Vagina (tissue), 2 donors: Measurements from ENCODE around the gene LDHA. TPM values are rescaled to one million over a fixed set of nuclear protein-coding genes. Genes with fewer than 3 reads are reported as not detected.

ENCODE experiments used
- DNase-seq, 2 donors: peaks; one replicate each; pipeline ENCODE4 v3.0.0-alpha.2; 2017; ENCODE audit errors: extremely low spot score in 2 of 2
- H3K27ac ChIP-seq: fragments of 200-600 bp; sonication (generic); one replicate; pipeline ENCODE4 v1.5.1; 2019
- H3K27me3 ChIP-seq: fragments of 200-600 bp; sonication (generic); one replicate; pipeline ENCODE4 v1.5.1; 2019
- H3K36me3 ChIP-seq, 2 donors: fragments of 200-600 bp; sonication (generic); one replicate each; pipeline ENCODE4 v1.5.1; 2017 to 2019
- H3K4me1 ChIP-seq: fragments of 200-600 bp; sonication (generic); one replicate; pipeline ENCODE4 v1.5.1; 2019
- H3K4me3 ChIP-seq, 2 donors: fragments of 200-600 bp; sonication (generic); 1 replicate in 1 of 2; 2 replicates in 1 of 2; pipeline ENCODE4 v1.5.1; 2016 to 2019
- H3K9me3 ChIP-seq: fragments of 200-600 bp; sonication (generic); one replicate; pipeline ENCODE4 v1.5.1; 2019
- CTCF ChIP-seq, 3 experiments: fragments of 450-650 bp in 2 of 3; fragments of 200-600 bp in 1 of 3; sonication (generic) in 1 of 3; IDR thresholded peaks; one replicate each; pipeline ENCODE4 v1.5.1; 2017 to 2019; ENCODE audit warnings: antibody characterized with exemption in 3 of 3, mild to moderate bottlenecking in 2 of 3, moderate library complexity in 2 of 3
- POLR2A ChIP-seq, 2 donors: fragments of 450-650 bp; IDR thresholded peaks; one replicate each; pipeline ENCODE4 v1.6.1; 2017; ENCODE audit warnings: antibody characterized with exemption in 2 of 2, mild to moderate bottlenecking in 2 of 2, moderate library complexity in 2 of 2
- POLR2AphosphoS5 ChIP-seq, 2 donors: sonication (generic); formaldehyde crosslinking; IDR thresholded peaks; one replicate each; pipeline ENCODE4 v1.9.0; 2017; ENCODE audit warnings: antibody characterized with exemption in 2 of 2, mild to moderate bottlenecking in 2 of 2, low read depth in 1 of 2; ENCODE audit not compliant: insufficient read depth in 1 of 2
- intact Hi-C: fragments of 100-400 bp; cut with DNase I; formaldehyde crosslinking; loops from one replicate; pipeline ENCODE4 v1.15.1; 2023
- total RNA-seq: library from RNA; depleted of rRNA; stranded (reverse); fragments of >200 nt; gene quantifications from one replicate; pipeline ENCODE4 v1.2.3, GENCODE V29; 2016

The LDHA gene
- total RNA-seq, 1 donor from 2014 or later, result 461 TPM

- DNase-seq, result no peak
- no peak overlapping the region for H3K4me3 ChIP-seq
- H3K27ac ChIP-seq, result no peak overlapping the region
- H3K4me1 ChIP-seq, result no peaks in the 10 kb centered on the region
- peaks cover 0 to 17% of the 10 kb centered on the region in 2 donors for H3K36me3 ChIP-seq
- no peaks in the 10 kb centered on the region for H3K27me3 ChIP-seq
- H3K9me3 ChIP-seq, result no peaks in the 10 kb centered on the region
- TF ChIP-seq POLR2AphosphoS5 (IDR thresholded peaks at IDR 0.05; ENCODE audit: insufficient read depth in 1 of 2, low read depth in 1 of 2), result no peak
- no peak for TF ChIP-seq CTCF (IDR thresholded peaks at IDR 0.05)
- TF ChIP-seq POLR2A (IDR thresholded peaks at IDR 0.05), result no peak
- intact Hi-C loops, result no loop called here
Observed at GRCh38 chr11:18369398-18369797, 25.0 kb upstream of the LDHA start.

GRCh38 chr11:18371279-18371678, 23.1 kb upstream of the LDHA start:
- Histone ChIP-seq H3K4me3 (no peak overlapping the region), H3K36me3 (peaks cover 0 to 4% of the 10 kb centered on the region in 2 donors), H3K27me3 (no peaks in the 10 kb centered on the region), H3K9me3 (no peaks in the 10 kb centered on the region), H3K4me1 (no peaks in the 10 kb centered on the region), H3K27ac (no peak overlapping the region)
- DNase-seq, result no peak
- intact Hi-C loops, result no loop called here
- TF ChIP-seq CTCF (IDR thresholded peaks at IDR 0.05) (no peak), POLR2A (IDR thresholded peaks at IDR 0.05) (no peak), POLR2AphosphoS5 (IDR thresholded peaks at IDR 0.05; ENCODE audit: insufficient read depth in 1 of 2, low read depth in 1 of 2) (no peak)

GRCh38 chr11:18372201-18372600, 22.2 kb upstream of the LDHA start:
- TF ChIP-seq POLR2A (IDR thresholded peaks at IDR 0.05) (no peak), POLR2AphosphoS5 (IDR thresholded peaks at IDR 0.05; ENCODE audit: insufficient read depth in 1 of 2, low read depth in 1 of 2) (no peak), CTCF (IDR thresholded peaks at IDR 0.05) (no peak)
- H3K36me3 ChIP-seq, result no peaks in the 10 kb centered on the region
- intact Hi-C loops, result no loop called here
- no peaks in the 10 kb centered on the region for H3K27me3 ChIP-seq
- DNase-seq, result no peak
- H3K27ac ChIP-seq, result no peak overlapping the region
- no peak overlapping the region for H3K4me3 ChIP-seq
- H3K9me3 ChIP-seq, result no peaks in the 10 kb centered on the region
- H3K4me1 ChIP-seq, result no peaks in the 10 kb centered on the region

- no peaks in the 10 kb centered on the region for H3K9me3 ChIP-seq
- DNase-seq, result no peak
- H3K27me3 ChIP-seq, result no peaks in the 10 kb centered on the region
- no peak for TF ChIP-seq CTCF (IDR thresholded peaks at IDR 0.05)
- no peak for TF ChIP-seq POLR2AphosphoS5 (IDR thresholded peaks at IDR 0.05; ENCODE audit: insufficient read depth in 1 of 2, low read depth in 1 of 2)
- no peak for TF ChIP-seq POLR2A (IDR thresholded peaks at IDR 0.05)
- no peak overlapping the region for H3K4me3 ChIP-seq
- no peak overlapping the region for H3K27ac ChIP-seq
- H3K4me1 ChIP-seq, result no peaks in the 10 kb centered on the region
- intact Hi-C loops, result no loop called here
- H3K36me3 ChIP-seq, result no peaks in the 10 kb centered on the region
Observed at GRCh38 chr11:18374956-18375355, 19.4 kb upstream of the LDHA start.

GRCh38 chr11:18375941-18376340, 18.4 kb upstream of the LDHA start:
- DNase-seq, result no peak
- Histone ChIP-seq H3K27ac (no peak overlapping the region), H3K4me1 (no peaks in the 10 kb centered on the region), H3K4me3 (no peak overlapping the region), H3K27me3 (no peaks in the 10 kb centered on the region), H3K9me3 (no peaks in the 10 kb centered on the region), H3K36me3 (no peaks in the 10 kb centered on the region)
- no peak for TF ChIP-seq CTCF (IDR thresholded peaks at IDR 0.05)
- TF ChIP-seq POLR2AphosphoS5 (IDR thresholded peaks at IDR 0.05; ENCODE audit: insufficient read depth in 1 of 2, low read depth in 1 of 2), result no peak
- TF ChIP-seq POLR2A (IDR thresholded peaks at IDR 0.05), result no peak
- intact Hi-C loops, result no loop called here
